PFSK-1 (cell line): ENCODE measurements around the gene LRCH3.

Experiments used
- POLR2AphosphoS5 ChIP-seq: IDR thresholded peaks from 2 replicates; pipeline ENCODE4 v1.6.1; 2012; ENCODE audit warnings: low read depth, mild to moderate bottlenecking, control low read depth, low read length, moderate library complexity
- TAF1 ChIP-seq: IDR thresholded peaks from 2 replicates; pipeline ENCODE4 v1.6.1; 2012; ENCODE audit warnings: low read length, control low read depth, borderline replicate concordance; ENCODE audit not compliant: insufficient read depth
- TF ChIP-seq, protein P1 (sequence below), 2 experiments: IDR thresholded peaks; 2 replicates each; pipeline versions ENCODE4 v1.6.1 to v1.8.0; 2011 to 2012; ENCODE audit warnings: low read depth in 2 of 2, low read length in 2 of 2, control low read depth in 1 of 2, inconsistent platforms in 1 of 2, mild to moderate bottlenecking in 1 of 2, moderate library complexity in 1 of 2; ENCODE audit not compliant: insufficient read depth in 1 of 2

DNA sequence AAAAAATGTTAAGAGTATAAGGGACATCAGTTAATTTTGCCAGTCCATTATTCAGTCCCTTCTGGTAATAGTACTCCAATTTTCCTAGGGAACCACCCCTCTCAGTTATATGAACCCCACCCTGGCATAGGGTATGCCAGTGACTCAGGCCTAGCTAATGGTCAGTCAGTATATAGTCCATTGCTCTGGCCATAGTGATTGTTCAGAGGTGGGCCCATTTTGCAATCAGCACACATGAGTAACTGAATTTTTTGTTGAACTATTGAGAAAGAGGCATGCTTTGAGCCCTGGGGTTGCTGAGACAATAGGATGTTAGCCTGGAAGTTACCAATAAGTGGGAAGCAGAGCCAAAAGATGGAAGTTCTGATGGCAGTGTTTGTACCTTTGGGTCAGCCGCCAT lies 4.1 kb downstream of the LRCH3 start:
- TF ChIP-seq, protein P1, sequence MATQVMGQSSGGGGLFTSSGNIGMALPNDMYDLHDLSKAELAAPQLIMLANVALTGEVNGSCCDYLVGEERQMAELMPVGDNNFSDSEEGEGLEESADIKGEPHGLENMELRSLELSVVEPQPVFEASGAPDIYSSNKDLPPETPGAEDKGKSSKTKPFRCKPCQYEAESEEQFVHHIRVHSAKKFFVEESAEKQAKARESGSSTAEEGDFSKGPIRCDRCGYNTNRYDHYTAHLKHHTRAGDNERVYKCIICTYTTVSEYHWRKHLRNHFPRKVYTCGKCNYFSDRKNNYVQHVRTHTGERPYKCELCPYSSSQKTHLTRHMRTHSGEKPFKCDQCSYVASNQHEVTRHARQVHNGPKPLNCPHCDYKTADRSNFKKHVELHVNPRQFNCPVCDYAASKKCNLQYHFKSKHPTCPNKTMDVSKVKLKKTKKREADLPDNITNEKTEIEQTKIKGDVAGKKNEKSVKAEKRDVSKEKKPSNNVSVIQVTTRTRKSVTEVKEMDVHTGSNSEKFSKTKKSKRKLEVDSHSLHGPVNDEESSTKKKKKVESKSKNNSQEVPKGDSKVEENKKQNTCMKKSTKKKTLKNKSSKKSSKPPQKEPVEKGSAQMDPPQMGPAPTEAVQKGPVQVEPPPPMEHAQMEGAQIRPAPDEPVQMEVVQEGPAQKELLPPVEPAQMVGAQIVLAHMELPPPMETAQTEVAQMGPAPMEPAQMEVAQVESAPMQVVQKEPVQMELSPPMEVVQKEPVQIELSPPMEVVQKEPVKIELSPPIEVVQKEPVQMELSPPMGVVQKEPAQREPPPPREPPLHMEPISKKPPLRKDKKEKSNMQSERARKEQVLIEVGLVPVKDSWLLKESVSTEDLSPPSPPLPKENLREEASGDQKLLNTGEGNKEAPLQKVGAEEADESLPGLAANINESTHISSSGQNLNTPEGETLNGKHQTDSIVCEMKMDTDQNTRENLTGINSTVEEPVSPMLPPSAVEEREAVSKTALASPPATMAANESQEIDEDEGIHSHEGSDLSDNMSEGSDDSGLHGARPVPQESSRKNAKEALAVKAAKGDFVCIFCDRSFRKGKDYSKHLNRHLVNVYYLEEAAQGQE (IDR thresholded peaks at IDR 0.05; ENCODE audit: insufficient read depth in 1 of 2, low read depth in 2 of 2, low read length in 2 of 2): no peak
- TF ChIP-seq TAF1 (no peak), POLR2AphosphoS5 (no peak)
